GM12892 (cell line): Measurements from ENCODE around the gene ZNFX1.

Source experiments
- POLR2A ChIP-seq: IDR thresholded peaks from 2 replicates; pipeline ENCODE4 v1.6.1; 2011; ENCODE audit warnings: low read depth, low read length, control low read depth
- POLR2AphosphoS5 ChIP-seq: IDR thresholded peaks from 2 replicates; pipeline ENCODE4 v1.6.1; 2011; ENCODE audit warnings: low read depth, low read length, control low read depth
- TAF1 ChIP-seq: IDR thresholded peaks from 2 replicates; pipeline ENCODE4 v1.6.1; 2011; ENCODE audit warnings: low read depth, mild to moderate bottlenecking, control low read depth, low read length, borderline replicate concordance

- no peak for TF ChIP-seq POLR2A
- TF ChIP-seq POLR2AphosphoS5: no peak
- no peak for TF ChIP-seq TAF1
Observed at GRCh38 chr20:49210101-49210756, 67.6 kb downstream of the ZNFX1 start.
